Sigmoid colon (tissue), 7 donors: ENCODE data around the gene CSKMT. TPM values are rescaled to one million over a fixed set of nuclear protein-coding genes. Genes with fewer than 3 reads are reported as not detected.
A peak's percentile ranks its signal among the peaks of the same experiment; 100 is the strongest.

Source experiments
- DNase-seq: peaks from one replicate; pipeline ENCODE4 v3.0.0-alpha.2; 2019
- H3K27ac ChIP-seq, 4 donors: fragments of 200-600 bp; sonication (generic); one replicate each; pipeline ENCODE4 v1.5.1; 2016 to 2019; ENCODE audit warnings: mild to moderate bottlenecking in 1 of 4
- H3K27me3 ChIP-seq, 3 donors: fragments of 200-600 bp; sonication (generic); one replicate each; pipeline ENCODE4 v1.5.1; 2019; ENCODE audit warnings: mild to moderate bottlenecking in 1 of 3
- H3K36me3 ChIP-seq, 4 donors: fragments of 200-600 bp; sonication (generic); one replicate each; pipeline ENCODE4 v1.5.1; 2016 to 2019
- H3K4me1 ChIP-seq, 4 donors: fragments of 200-600 bp; sonication (generic); one replicate each; pipeline ENCODE4 v1.5.1; 2017 to 2019
- H3K4me3 ChIP-seq, 4 donors: fragments of 200-600 bp; sonication (generic); one replicate each; pipeline ENCODE4 v1.5.1; 2017 to 2019; ENCODE audit warnings: mild to moderate bottlenecking in 2 of 4, moderate library complexity in 1 of 4
- H3K9me3 ChIP-seq, 4 donors: fragments of 200-600 bp in 3 of 4; sonication (generic) in 3 of 4; one replicate each; pipeline versions ENCODE4 v1.5.1 to v1.6.1; 2013 to 2019
- EP300 ChIP-seq, 4 donors: sonication (generic); formaldehyde crosslinking; IDR thresholded peaks; one replicate each; pipeline ENCODE4 v1.6.1; 2017; ENCODE audit warnings: antibody characterized with exemption in 4 of 4
- POLR2A ChIP-seq, 2 donors: fragments of 450-650 bp; IDR thresholded peaks; one replicate each; pipeline ENCODE4 v1.6.1; 2016; ENCODE audit warnings: antibody characterized with exemption in 2 of 2, mild to moderate bottlenecking in 2 of 2, moderate library complexity in 2 of 2
- POLR2AphosphoS5 ChIP-seq, 4 donors: sonication (generic); formaldehyde crosslinking; IDR thresholded peaks; one replicate each; pipeline ENCODE4 v1.6.1; 2017; ENCODE audit warnings: antibody characterized with exemption in 4 of 4
- WGBS, 2 donors: extraction: QIAGEN DNeasy Blood & Tissue Kit; methylation state at CpG; one replicate each; pipeline ENCODE4 v1.1.7; 2013; 5-methylcytosine and 5-hydroxymethylcytosine counted together
- intact Hi-C: fragments of 100-400 bp; cut with DNase I; formaldehyde crosslinking; loops from one replicate; pipeline ENCODE4 v1.15.1; 2023
- polyA plus RNA-seq, 3 donors: library from polyadenylated mRNA; stranded (reverse); fragments of 200-250 nt; gene quantifications; one replicate each; pipeline ENCODE4 v1.2.3, GENCODE V29; 2013
- total RNA-seq, 4 donors: library from RNA; depleted of rRNA; stranded (reverse); fragments of >200 nt; gene quantifications; one replicate each; pipeline ENCODE4 v1.1.0, GENCODE V29; 2016
- TF ChIP-seq, protein P1 (sequence below), 4 experiments: fragments of 450-650 bp in 3 of 4; fragments of 200-600 bp in 1 of 4; IDR thresholded peaks; one replicate each; pipeline ENCODE4 v1.5.1; 2016 to 2019; ENCODE audit warnings: antibody characterized with exemption in 4 of 4, mild to moderate bottlenecking in 3 of 4, moderate library complexity in 2 of 4
- donor health status: healthy with polysubstance abuse.
- donor health status: Bipolar disorder and iron deficiency.
- donor health status: healthy.

The CSKMT gene
- total and polyA plus RNA-seq, 7 donors = 1.2 to 19.4 (median 4.2) TPM

DNA sequence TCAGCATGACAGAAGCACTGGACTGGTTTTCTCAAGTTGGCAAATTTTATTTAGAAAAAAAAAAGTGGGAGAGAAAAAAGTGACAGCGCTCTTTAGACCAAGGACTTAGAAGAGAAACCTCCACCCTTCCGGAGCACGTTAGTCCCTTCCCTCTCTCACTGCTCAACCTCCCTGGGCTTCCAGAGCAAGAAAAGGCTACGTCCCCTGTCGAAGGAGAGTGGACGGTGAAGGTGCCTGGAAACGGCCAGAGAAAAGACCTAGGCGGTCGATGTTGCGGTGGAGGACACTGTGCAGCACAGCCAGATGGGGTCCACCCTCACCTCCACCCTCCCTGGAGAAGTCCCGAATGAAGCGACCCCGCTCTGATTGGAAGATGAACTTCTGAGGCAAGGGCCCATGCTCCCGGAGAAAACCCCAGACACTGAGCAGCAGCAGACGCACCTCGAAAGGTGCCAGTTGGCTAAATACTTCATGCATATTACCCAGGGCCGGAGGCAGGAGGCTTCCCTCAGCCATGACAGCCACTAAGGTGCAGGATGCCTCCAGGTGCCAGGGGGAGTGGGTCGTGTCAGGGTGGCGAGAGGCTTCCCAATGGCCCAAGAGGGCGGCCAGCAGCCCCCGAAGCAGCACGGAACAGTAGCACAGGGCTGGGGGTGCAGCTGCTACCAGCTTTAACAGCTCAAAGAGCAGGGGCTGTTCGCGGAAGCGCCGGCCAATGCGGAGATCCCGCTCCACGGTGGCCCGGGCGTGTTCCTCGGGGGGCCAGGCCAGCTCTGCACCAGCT lies 18.1 kb upstream of the CSKMT start:
- peak overlapping the region in 2 of 4 donors; percentile 89 to 98 for H3K4me3 ChIP-seq
- intact Hi-C loops = loop anchor here (2.0 kb wide), 2 partner anchors 18 to 24 kb away; partner anchors contain the start of genes C11orf98 and CSKMT
- no peak for TF ChIP-seq EP300 (IDR thresholded peaks at IDR 0.05)
- TF ChIP-seq, protein P1, sequence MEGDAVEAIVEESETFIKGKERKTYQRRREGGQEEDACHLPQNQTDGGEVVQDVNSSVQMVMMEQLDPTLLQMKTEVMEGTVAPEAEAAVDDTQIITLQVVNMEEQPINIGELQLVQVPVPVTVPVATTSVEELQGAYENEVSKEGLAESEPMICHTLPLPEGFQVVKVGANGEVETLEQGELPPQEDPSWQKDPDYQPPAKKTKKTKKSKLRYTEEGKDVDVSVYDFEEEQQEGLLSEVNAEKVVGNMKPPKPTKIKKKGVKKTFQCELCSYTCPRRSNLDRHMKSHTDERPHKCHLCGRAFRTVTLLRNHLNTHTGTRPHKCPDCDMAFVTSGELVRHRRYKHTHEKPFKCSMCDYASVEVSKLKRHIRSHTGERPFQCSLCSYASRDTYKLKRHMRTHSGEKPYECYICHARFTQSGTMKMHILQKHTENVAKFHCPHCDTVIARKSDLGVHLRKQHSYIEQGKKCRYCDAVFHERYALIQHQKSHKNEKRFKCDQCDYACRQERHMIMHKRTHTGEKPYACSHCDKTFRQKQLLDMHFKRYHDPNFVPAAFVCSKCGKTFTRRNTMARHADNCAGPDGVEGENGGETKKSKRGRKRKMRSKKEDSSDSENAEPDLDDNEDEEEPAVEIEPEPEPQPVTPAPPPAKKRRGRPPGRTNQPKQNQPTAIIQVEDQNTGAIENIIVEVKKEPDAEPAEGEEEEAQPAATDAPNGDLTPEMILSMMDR (IDR thresholded peaks at IDR 0.05) = no peak
- no peak for TF ChIP-seq POLR2AphosphoS5 (IDR thresholded peaks at IDR 0.05)
- TF ChIP-seq POLR2A (IDR thresholded peaks at IDR 0.05) = no peak
- H3K27ac ChIP-seq = peak overlapping the region; percentile 89 to 96 (median 94)
- no peaks in the 10 kb centered on the region for H3K27me3 ChIP-seq
- H3K9me3 ChIP-seq = no peaks in the 10 kb centered on the region
- H3K4me1 ChIP-seq = peaks cover 0 to 40% (median 31%) of the 10 kb centered on the region in 4 donors
- peak; percentile 73 for DNase-seq
- peaks cover 11 to 52% (median 26%) of the 10 kb centered on the region in 4 donors for H3K36me3 ChIP-seq
- 66 to 71% methylated on average over 32 of the region's 32 CpGs for WGBS, 2 donors

DNA sequence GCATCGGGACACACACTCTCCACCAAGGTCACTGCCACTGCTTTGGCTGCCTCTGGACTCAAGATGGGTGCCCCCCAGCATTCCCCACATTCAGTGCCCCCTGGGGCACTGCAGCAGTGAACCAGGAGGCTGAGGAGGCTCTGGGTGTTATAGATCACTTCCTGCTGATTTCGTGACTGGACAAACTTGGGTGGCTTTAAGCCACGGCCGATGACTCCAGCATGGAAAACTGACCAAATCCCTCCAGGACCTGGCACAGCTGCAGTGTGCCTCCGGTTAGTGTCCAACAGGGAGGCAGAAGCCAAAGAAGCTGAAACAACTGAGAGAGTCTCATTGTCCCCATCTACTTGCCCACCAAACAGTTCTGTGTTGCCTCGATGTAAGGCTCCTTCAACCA lies 17.5 kb upstream of the CSKMT start:
- 89 to 91% methylated on average over 6 of the region's 6 CpGs for WGBS, 2 donors
- H3K4me1 ChIP-seq = peaks cover 0 to 46% (median 37%) of the 10 kb centered on the region in 4 donors
- TF ChIP-seq, protein P1 (IDR thresholded peaks at IDR 0.05) = no peak
- TF ChIP-seq POLR2AphosphoS5 (IDR thresholded peaks at IDR 0.05) (no peak), POLR2A (IDR thresholded peaks at IDR 0.05) (no peak), EP300 (IDR thresholded peaks at IDR 0.05) (no peak)
- H3K27ac ChIP-seq = no peak overlapping the region
- H3K36me3 ChIP-seq = peaks cover 11 to 46% (median 26%) of the 10 kb centered on the region in 4 donors
- H3K9me3 ChIP-seq = no peaks in the 10 kb centered on the region
- no peak for DNase-seq
- intact Hi-C loops = loop anchor here (2.0 kb wide), 2 partner anchors 17 to 25 kb away; partner anchors contain the start of genes C11orf98 and CSKMT
- H3K27me3 ChIP-seq = no peaks in the 10 kb centered on the region
- no peak overlapping the region for H3K4me3 ChIP-seq

DNA sequence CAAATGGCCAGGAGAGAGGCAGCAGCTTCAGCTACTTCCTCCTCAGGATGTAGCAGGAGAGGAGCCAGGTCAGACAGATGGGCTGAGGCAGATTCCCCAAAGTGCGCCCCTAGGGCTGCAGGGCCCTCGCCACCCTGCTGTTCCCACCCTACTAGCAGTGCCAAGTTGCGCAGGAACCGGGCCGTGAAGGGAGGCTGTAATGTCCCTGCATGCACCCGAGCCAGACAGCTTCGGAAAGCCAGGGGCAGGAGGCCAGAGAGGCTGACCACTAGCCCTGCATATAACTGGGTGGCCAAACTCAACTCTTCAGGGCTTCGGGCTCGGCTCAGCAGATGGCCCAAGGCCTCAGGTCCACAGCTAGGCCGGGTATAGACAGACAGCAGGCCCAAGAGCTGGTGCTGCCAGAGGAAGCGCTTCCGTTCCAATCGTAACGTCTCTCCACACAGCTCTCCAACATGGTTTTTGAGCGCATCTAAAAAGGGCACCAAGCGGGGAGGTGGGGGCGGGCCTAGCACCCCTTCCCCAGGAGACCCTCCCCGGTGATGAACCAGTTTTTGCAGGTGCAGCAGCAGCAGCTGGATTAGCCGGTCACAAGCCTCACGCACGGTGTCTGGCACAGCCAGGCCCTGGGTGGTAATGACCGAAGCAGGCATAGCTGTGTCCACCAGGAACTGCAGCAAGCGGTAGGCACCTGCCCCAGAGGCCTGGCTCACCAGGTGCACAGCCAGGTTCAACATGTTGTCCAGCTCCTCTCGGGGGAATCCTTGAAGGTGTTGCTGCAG lies 16.7 kb upstream of the CSKMT start:
- H3K27me3 ChIP-seq = no peaks in the 10 kb centered on the region
- peaks cover 0 to 49% (median 38%) of the 10 kb centered on the region in 4 donors for H3K4me1 ChIP-seq
- no peak for DNase-seq
- intact Hi-C loops = no loop called here
- no peak for TF ChIP-seq POLR2AphosphoS5 (IDR thresholded peaks at IDR 0.05)
- no peak for TF ChIP-seq EP300 (IDR thresholded peaks at IDR 0.05)
- TF ChIP-seq POLR2A (IDR thresholded peaks at IDR 0.05) = no peak
- TF ChIP-seq, protein P1 (IDR thresholded peaks at IDR 0.05) = no peak
- no peak overlapping the region for H3K4me3 ChIP-seq
- no peak overlapping the region for H3K27ac ChIP-seq
- no peaks in the 10 kb centered on the region for H3K9me3 ChIP-seq
- peaks cover 11 to 39% (median 24%) of the 10 kb centered on the region in 4 donors for H3K36me3 ChIP-seq
- WGBS, 2 donors = 94 to 95% methylated on average over 24 of the region's 24 CpGs

DNA sequence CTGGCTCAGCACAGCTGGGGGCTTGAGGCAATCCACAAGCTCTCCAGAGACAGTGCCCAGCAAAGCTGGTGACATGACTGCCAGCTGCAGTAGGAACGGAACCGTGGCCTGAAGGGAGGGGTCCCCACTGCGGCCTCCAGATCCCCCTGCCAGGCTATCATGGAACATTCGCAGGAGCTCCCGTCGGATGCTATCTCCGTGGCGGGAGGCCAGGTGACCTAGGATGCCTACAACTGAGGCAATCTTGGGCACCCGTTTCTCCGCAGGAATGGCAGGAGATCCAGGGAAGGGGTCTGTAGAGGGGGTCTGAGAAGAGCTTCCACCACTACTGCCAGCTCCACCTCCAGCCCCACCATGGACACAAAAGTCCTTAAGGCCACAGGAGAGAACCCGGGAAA lies 16.1 kb upstream of the CSKMT start:
- no peak for DNase-seq
- H3K27ac ChIP-seq = no peak overlapping the region
- peaks cover 11 to 33% (median 21%) of the 10 kb centered on the region in 4 donors for H3K36me3 ChIP-seq
- 95% methylated on average over 11 of the region's 11 CpGs for WGBS, 2 donors
- peaks cover 0 to 49% (median 38%) of the 10 kb centered on the region in 4 donors for H3K4me1 ChIP-seq
- intact Hi-C loops = no loop called here
- no peak overlapping the region for H3K4me3 ChIP-seq
- H3K9me3 ChIP-seq = no peaks in the 10 kb centered on the region
- no peaks in the 10 kb centered on the region for H3K27me3 ChIP-seq
- TF ChIP-seq EP300 (IDR thresholded peaks at IDR 0.05) (no peak), POLR2AphosphoS5 (IDR thresholded peaks at IDR 0.05) (no peak), POLR2A (IDR thresholded peaks at IDR 0.05) (no peak)
- TF ChIP-seq, protein P1 (IDR thresholded peaks at IDR 0.05) = no peak
